ENCODE measurements around the gene SLC43A3. TPM values are rescaled to one million over a fixed set of nuclear protein-coding genes. Genes with fewer than 3 reads are reported as not detected.

SLC43A3 gene
- 41.9 TPM for total RNA-seq

DNA sequence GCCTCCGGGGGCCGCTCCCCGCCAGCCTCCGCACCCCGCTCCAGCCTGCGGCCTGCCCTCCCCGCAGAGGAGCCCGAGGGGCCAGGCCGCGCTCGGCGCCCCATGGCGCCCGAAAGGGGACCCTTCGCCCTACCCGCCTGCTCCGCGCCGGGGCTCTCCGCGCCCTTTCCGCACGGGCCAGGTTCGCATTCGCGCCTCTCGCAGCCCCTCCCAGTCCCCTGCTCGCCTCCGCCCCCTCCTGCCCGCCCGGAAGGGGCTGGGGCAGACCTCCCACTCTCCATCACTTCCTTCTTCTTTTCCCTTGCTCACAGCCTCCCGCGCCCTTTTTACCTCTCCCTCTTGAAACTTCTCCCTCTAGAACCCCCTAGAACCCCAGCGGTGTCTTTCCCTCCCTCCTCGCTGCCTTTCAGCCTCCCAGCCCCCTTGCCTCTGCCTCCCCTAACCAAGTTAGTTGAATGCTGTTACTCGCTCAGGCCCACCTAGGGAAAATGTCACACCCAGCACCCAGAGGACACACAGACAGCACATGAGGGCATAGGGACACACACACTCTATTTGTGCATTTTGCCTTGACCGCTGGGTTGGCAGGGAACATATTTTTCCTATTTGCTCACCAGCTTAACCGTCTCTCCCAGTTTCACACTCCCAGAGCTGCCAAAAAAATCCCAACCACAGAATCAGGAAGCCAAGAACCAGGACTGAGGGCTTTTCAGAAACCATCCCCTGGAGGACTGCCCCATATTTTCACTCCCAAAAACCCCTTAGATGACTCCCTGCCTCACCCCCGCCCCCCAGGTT lies at the start of gene SLC43A3:
Gene SLC43A3 (minus strand): TSS at position 193 of the 798 bp plus-strand sequence. CDS start 949 bp downstream, outside the sequence.
- Histone ChIP-seq H3K4me3 (ENCODE audit: low read length) (peak within 1 kb of the TSS; percentile 58), H3K9me3 (ENCODE audit: low read depth, low read length) (no peaks in the 10 kb centered on the region), H3K27me3 (ENCODE audit: insufficient read depth, low read length) (no peaks in the 10 kb centered on the region), H3K4me1 (ENCODE audit: insufficient read depth, low read length) (peaks cover 49% of the 10 kb centered on the region)

DNA sequence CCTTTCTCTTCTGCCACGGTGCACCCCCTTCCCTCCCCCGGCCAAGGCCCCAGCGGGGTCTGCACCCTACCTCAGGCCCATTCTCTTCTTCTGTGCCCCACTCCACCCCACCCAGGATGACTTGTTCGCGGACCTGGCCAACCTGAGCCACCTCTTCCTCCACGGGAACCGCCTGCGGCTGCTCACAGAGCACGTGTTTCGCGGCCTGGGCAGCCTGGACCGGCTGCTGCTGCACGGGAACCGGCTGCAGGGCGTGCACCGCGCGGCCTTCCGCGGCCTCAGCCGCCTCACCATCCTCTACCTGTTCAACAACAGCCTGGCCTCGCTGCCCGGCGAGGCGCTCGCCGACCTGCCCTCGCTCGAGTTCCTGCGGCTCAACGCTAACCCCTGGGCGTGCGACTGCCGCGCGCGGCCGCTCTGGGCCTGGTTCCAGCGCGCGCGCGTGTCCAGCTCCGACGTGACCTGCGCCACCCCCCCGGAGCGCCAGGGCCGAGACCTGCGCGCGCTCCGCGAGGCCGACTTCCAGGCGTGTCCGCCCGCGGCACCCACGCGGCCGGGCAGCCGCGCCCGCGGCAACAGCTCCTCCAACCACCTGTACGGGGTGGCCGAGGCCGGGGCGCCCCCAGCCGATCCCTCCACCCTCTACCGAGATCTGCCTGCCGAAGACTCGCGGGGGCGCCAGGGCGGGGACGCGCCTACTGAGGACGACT lies 49.3 kb upstream of the SLC43A3 start:
- Histone ChIP-seq H3K4me1 (ENCODE audit: insufficient read depth, low read length) (peaks cover 41% of the 10 kb centered on the region), H3K9me3 (ENCODE audit: low read depth, low read length) (no peaks in the 10 kb centered on the region), H3K27me3 (ENCODE audit: insufficient read depth, low read length) (no peaks in the 10 kb centered on the region), H3K4me3 (ENCODE audit: low read length) (peak overlapping the region; percentile 32)

DNA sequence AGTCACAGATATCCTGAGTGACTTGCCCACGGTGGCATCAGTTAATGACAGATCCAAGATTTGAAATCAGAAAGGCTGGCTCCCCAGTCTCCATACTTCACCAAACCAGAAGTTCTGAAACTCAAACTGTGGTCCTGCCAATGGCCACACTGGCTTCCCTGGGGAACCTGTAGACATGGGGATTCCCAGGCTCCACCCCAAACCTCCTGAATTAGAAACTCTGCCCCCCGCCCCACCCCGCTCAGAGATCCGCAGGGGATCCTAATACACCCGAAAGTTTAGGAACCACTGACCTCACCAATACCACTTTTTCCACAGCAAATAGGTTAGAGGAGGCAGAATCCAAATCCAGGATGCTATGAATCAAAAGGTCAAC lies 48.7 kb upstream of the SLC43A3 start:
- Histone ChIP-seq H3K4me1 (ENCODE audit: insufficient read depth, low read length) (peaks cover 41% of the 10 kb centered on the region), H3K4me3 (ENCODE audit: low read length) (no peak overlapping the region), H3K27me3 (ENCODE audit: insufficient read depth, low read length) (no peaks in the 10 kb centered on the region), H3K9me3 (ENCODE audit: low read depth, low read length) (no peaks in the 10 kb centered on the region)

DNA sequence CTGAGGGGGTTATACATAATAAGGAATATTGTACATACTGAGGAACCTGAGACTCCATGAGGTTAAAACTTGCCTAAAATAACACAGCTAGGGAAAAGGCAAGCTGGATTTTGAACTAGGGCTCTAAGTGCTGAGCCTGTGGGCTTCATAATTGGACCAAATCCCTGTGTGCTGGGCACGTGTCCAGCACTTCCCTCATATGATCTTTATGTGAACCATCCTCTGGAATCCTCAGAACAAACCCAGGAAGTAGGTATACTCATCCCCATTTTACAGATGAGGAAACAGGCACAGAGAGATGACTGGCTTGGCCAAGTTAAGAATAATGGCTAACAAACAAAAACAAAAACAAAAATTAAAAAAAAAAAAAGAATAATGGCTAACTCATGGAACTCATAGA lies 48.3 kb upstream of the SLC43A3 start:
- Histone ChIP-seq H3K27me3 (ENCODE audit: insufficient read depth, low read length) (no peaks in the 10 kb centered on the region), H3K9me3 (ENCODE audit: low read depth, low read length) (no peaks in the 10 kb centered on the region), H3K4me1 (ENCODE audit: insufficient read depth, low read length) (peaks cover 41% of the 10 kb centered on the region), H3K4me3 (ENCODE audit: low read length) (no peak overlapping the region)

DNA sequence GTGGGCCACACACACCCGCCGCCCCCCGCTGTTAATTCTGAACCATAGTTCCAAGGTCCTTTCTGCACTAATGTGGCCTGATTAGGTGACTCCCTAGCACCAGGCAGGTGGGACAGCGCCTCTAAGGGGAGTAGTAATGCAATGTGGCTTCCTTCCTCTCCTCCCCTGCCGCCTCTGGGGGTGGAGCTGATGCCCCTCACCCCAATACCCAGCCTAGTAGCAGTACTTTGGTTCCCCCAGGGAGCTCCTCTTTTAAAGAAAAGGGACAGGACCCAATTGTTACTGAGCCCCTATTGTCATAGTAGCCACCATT lies 47.8 kb upstream of the SLC43A3 start:
- Histone ChIP-seq H3K4me1 (ENCODE audit: insufficient read depth, low read length) (peaks cover 41% of the 10 kb centered on the region), H3K4me3 (ENCODE audit: low read length) (no peak overlapping the region), H3K27me3 (ENCODE audit: insufficient read depth, low read length) (no peaks in the 10 kb centered on the region), H3K9me3 (ENCODE audit: low read depth, low read length) (no peaks in the 10 kb centered on the region)

DNA sequence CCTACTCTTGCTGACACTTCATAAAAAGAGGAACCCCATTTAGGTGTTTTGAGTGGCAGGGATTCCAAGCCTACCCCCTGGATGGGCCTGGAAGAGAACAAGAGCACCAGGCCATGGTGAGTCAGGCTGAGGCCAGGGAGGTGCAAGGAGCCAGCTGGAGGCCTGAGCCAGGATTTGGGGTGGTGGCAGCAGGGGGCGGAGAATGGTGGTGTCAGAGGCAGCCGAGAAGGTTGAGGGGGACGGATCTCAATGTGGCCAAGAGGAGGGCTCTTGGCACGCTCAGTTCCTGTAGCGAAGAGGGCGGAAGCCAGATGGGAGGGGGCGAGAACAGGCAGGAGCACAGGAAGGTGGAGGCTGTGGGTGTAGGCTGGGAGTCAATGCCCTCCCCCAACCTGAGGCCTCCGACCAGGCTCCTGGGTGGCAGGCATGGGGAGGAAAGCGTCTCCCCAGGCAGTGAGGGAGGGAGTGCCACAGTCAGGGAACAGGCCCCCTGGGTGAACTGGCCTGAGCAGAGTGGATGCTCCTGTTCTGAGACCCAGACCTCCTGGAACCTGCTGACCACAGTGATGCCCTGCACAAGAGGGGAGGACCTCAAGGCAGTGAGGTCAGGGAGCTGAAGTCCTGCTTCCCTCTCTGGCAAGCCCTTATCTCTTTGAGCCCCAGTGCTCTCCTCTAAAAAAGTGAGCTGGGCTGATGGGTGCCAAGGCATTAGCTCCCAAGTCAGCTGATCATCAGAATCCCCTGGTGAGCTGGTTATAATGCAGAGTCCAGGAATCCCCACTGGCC lies 47.3 kb upstream of the SLC43A3 start:
- Histone ChIP-seq H3K4me3 (ENCODE audit: low read length) (no peak overlapping the region), H3K4me1 (ENCODE audit: insufficient read depth, low read length) (peaks cover 41% of the 10 kb centered on the region), H3K27me3 (ENCODE audit: insufficient read depth, low read length) (no peaks in the 10 kb centered on the region), H3K9me3 (ENCODE audit: low read depth, low read length) (no peaks in the 10 kb centered on the region)

DNA sequence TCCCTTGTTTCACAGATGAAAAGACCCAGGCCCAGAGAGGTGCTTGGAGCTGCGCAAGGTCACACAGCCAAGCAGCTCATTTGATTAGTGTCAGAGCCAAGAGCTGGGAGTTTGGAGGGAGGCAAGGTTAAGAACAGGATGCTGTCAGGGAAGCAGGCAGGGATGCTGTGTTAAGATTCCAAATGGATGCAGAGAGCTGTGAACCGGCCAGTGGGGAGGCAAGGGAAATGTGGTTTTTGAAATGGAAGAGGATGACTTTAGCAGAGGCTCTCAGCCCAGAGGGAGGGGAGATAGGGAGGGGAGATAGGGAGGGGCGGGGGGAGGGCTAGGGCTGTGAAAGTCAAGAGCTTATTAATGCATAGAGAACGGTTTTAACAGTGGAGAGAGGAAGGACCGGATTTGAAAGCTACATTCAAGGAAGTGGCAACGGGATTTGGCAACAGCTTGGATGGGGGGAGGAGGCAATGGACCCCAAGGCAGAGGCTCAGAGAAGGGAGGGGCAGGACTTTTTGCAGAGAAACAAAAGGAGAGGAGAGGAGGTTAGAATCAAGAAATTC lies 46.4 kb upstream of the SLC43A3 start:
- Histone ChIP-seq H3K4me1 (ENCODE audit: insufficient read depth, low read length) (peaks cover 41% of the 10 kb centered on the region), H3K9me3 (ENCODE audit: low read depth, low read length) (no peaks in the 10 kb centered on the region), H3K27me3 (ENCODE audit: insufficient read depth, low read length) (no peaks in the 10 kb centered on the region), H3K4me3 (ENCODE audit: low read length) (no peak overlapping the region)

DNA sequence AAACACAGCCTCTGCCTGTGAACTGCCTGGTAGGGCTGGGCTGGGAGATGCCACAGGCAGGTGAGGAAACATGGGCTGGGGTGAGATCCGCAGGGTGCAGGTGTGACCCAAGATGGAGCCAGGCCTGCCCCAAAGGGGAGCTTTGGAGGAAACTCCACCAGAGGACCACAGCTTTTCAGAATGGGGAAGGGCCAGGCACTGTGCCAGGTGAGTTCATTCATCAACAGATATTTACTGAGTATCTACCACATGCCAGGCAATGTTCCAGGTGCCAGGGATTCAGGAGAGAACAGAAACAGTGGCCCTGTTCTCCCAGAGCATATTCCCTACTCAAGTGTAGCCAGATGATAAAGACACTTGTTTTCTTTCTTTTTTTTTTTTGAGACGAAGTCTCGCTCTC lies 44.6 kb upstream of the SLC43A3 start:
- H3K4me3 ChIP-seq (ENCODE audit: low read length): no peak overlapping the region
- H3K27me3 ChIP-seq (ENCODE audit: insufficient read depth, low read length): no peaks in the 10 kb centered on the region
- H3K9me3 ChIP-seq (ENCODE audit: low read depth, low read length): no peaks in the 10 kb centered on the region
- peaks cover 34% of the 10 kb centered on the region for H3K4me1 ChIP-seq (ENCODE audit: insufficient read depth, low read length)

DNA sequence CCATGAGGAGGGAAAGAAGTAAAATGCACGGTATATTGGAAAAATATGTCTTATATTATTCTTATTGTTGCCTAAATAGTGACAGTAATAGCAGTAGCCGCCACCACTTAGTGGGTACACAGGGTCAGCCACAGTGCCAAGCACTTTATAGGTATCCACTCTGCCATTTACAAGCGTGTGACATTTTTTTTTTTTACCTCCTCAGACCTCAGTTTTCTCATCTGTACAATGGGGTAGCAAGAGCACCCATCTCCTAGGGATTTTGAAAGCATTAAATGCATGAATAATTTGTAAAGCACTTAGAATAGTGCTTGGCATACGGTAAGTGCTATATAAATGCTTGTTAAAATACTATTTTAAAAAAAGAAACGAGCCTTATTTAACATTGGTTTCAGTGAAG lies 42.3 kb upstream of the SLC43A3 start:
- Histone ChIP-seq H3K27me3 (ENCODE audit: insufficient read depth, low read length) (no peaks in the 10 kb centered on the region), H3K4me1 (ENCODE audit: insufficient read depth, low read length) (peaks cover 12% of the 10 kb centered on the region), H3K4me3 (ENCODE audit: low read length) (no peak overlapping the region), H3K9me3 (ENCODE audit: low read depth, low read length) (no peaks in the 10 kb centered on the region)

DNA sequence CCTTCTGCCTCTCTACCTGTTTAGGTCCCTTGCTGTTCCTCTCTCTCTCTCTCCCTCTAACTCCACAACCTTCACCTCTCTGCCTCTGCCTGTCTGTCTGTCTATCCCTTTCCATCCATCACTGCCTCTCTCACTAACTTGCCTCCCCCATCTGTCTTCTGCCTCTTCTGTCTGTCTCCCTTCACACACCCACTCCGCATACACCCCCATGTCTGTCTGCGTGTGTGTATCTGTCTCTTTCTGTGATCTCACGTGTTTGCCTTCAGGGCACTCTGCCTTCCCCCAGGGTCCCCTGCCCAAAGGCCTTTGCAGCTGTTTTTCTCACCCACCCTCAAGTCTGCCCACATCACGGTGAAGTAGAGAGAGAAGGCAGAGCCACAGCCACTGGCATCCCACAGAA lies 41.4 kb upstream of the SLC43A3 start:
- H3K27me3 ChIP-seq (ENCODE audit: insufficient read depth, low read length): no peaks in the 10 kb centered on the region
- no peak overlapping the region for H3K4me3 ChIP-seq (ENCODE audit: low read length)
- no peaks in the 10 kb centered on the region for H3K9me3 ChIP-seq (ENCODE audit: low read depth, low read length)
- H3K4me1 ChIP-seq (ENCODE audit: insufficient read depth, low read length): peaks cover 2% of the 10 kb centered on the region

DNA sequence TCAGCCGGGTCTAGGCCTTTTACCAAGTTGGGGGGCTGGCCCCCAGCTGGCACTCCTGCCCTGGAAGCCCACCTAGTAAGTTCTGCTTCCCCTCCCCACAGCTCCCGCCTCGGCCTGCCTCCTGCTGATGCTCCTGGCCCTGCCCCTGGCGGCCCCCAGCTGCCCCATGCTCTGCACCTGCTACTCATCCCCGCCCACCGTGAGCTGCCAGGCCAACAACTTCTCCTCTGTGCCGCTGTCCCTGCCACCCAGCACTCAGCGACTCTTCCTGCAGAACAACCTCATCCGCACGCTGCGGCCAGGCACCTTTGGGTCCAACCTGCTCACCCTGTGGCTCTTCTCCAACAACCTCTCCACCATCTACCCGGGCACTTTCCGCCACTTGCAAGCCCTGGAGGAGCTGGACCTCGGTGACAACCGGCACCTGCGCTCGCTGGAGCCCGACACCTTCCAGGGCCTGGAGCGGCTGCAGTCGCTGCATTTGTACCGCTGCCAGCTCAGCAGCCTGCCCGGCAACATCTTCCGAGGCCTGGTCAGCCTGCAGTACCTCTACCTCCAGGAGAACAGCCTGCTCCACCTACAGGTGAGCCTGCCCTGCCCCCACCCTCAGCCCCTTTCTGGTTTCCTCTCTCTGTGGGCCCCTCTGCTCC lies 40.7 kb upstream of the SLC43A3 start:
- no peaks in the 10 kb centered on the region for H3K4me1 ChIP-seq (ENCODE audit: insufficient read depth, low read length)
- H3K4me3 ChIP-seq (ENCODE audit: low read length): no peak overlapping the region
- no peaks in the 10 kb centered on the region for H3K27me3 ChIP-seq (ENCODE audit: insufficient read depth, low read length)
- no peaks in the 10 kb centered on the region for H3K9me3 ChIP-seq (ENCODE audit: low read depth, low read length)

DNA sequence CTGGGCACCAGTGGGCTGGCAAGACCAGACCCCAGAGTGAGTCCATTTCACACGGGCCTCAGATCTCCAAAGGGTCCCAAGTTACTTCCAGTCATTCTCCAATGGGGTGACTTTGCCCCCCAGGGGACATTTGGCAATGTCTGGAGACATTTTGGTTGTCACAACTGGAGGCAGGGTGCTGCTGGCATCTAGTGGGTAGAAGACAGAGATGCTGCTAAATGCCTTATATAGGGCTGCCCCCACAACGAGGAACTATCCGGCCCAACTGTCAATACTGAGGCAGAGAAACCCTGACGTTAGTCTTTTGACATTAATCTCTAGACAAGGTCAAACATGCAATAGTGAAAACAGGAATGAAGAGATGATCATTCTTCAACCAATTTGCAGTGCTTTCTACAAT lies 39.8 kb upstream of the SLC43A3 start:
- no peaks in the 10 kb centered on the region for H3K4me1 ChIP-seq (ENCODE audit: insufficient read depth, low read length)
- no peaks in the 10 kb centered on the region for H3K9me3 ChIP-seq (ENCODE audit: low read depth, low read length)
- H3K27me3 ChIP-seq (ENCODE audit: insufficient read depth, low read length): peaks cover 1% of the 10 kb centered on the region
- H3K4me3 ChIP-seq (ENCODE audit: low read length): no peak overlapping the region

DNA sequence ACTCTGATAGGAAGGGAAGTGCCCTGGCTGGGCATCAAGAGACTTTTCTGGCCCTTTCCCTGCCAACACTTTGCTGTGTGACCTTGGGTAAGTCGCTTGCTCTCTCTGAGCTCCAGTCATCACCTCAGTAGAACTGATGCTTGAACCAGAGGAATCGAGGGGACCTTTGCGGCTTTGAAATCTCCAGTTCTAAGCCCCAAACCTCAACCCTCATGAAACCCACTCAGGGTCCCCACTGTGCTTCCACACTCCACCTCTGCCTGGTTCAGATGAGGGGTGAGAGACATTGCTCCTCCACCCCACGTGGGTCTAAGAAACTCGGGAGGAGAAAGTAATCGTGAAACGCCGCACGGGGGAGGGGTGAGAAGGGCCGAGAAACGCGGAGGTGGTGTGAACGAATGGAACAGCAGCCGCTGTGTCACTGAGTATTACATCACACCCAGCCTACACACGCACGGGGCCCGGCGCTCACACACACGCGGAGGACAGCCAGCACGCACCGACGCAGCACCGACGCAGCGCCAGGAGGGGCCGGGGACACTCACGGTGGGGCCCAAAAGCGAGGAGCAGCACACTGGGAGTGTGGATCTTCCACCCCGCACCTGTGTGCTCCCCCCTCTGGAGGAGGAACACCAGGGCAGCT lies 37.7 kb upstream of the SLC43A3 start:
- H3K4me3 ChIP-seq (ENCODE audit: low read length): no peak overlapping the region
- H3K27me3 ChIP-seq (ENCODE audit: insufficient read depth, low read length): peaks cover 12% of the 10 kb centered on the region
- peaks cover 10% of the 10 kb centered on the region for H3K4me1 ChIP-seq (ENCODE audit: insufficient read depth, low read length)
- H3K9me3 ChIP-seq (ENCODE audit: low read depth, low read length): no peaks in the 10 kb centered on the region

Measured in mononuclear cell (primary cell).